ENCODE measurements around the gene KRTAP5-6.
A peak's percentile ranks its signal among the peaks of the same experiment; 100 is the strongest.

DNA sequence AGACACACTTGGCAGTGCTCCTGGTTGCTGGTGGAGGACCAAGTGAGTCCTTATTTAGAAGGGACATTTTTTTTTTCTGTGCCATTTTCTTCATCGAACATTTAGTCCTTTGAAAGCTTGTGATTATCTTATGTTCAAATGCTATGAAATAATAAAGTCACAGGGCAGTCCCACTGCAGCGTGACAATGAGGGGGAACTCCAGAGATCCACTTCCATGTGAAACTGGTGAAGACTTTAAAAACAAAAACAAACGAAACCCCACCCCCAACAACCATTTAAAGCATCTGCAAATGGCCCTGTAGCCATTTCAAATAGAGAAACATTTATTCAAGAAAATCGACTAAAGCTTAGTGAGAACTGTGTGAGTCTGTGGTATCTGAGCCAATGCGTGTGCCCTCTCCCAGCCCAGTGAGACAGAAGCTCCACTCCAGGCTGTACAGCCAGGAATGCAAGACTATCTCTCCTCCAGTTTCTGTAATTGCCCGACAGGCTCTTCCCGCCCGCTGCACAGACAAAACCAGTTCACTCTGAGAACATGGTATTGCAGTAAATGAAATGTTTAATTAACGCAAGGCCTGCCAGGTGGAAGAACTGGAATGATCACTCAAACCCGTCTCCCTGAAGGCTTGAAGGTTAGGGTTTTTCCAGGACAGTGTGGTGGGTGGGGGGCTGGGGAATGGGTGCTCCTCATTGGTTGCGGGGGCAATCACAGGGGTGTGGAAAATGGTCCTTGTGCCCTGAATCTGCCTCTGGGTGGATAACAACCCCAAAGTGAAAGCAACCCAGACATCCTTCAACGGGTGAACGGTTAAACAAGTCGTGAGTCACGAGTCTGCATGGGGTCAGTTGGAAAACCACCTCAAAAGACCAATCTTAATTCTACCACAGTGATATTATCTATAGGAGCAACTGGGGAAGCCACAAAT is 8.4 kb downstream of the KRTAP5-6 start:
- TF ChIP-seq, protein P1, sequence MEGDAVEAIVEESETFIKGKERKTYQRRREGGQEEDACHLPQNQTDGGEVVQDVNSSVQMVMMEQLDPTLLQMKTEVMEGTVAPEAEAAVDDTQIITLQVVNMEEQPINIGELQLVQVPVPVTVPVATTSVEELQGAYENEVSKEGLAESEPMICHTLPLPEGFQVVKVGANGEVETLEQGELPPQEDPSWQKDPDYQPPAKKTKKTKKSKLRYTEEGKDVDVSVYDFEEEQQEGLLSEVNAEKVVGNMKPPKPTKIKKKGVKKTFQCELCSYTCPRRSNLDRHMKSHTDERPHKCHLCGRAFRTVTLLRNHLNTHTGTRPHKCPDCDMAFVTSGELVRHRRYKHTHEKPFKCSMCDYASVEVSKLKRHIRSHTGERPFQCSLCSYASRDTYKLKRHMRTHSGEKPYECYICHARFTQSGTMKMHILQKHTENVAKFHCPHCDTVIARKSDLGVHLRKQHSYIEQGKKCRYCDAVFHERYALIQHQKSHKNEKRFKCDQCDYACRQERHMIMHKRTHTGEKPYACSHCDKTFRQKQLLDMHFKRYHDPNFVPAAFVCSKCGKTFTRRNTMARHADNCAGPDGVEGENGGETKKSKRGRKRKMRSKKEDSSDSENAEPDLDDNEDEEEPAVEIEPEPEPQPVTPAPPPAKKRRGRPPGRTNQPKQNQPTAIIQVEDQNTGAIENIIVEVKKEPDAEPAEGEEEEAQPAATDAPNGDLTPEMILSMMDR (conservative IDR thresholded peaks at IDR 0.05; ENCODE audit: low read length), result no peak
- TF ChIP-seq EZH2phosphoT487 (IDR thresholded peaks at IDR 0.05; ENCODE audit: borderline replicate concordance), result peak; percentile 68; the same call in 1 of the 2 replicates
